Stimulated activated CD8-positive, alpha-beta memory T cell treated with anti-CD3 and anti-CD28 coated beads, Interleukin-7, amount 100 ng/mL, for 1 hour (primary cell): ENCODE measurements around the gene KRT35.
"Not testable (repeated sequence)": the region's sequence is repeated elsewhere in the genome, so short reads cannot be mapped to it uniquely, and the experiment has no call there.

Source experiments
- DNase-seq, 2 donors: peaks; one replicate each; pipeline ENCODE4 v3.0.0-alpha.2; 2020; ENCODE audit warnings: low read depth in 2 of 2

KRT35 gene

DNA sequence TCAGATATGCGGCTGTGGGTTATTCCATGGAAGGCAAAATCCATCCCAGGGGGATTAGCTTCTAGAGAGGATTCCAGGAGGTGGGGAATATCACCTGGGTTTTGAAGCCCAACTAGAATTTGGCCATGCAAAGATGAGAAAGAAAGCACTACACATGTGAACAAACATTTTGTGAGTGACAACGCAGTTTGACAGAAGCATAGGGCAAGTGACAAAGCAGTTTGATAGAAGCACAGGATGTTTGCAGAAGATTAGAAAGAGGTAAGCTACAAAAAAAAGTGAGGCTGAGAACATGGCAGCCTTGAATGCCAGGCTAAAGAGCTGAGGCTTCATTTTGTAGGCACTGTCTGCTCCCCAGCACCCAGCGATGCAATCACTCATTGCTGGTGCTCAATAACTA is 27.9 kb downstream of the KRT35 start:
- no peak for DNase-seq

DNA sequence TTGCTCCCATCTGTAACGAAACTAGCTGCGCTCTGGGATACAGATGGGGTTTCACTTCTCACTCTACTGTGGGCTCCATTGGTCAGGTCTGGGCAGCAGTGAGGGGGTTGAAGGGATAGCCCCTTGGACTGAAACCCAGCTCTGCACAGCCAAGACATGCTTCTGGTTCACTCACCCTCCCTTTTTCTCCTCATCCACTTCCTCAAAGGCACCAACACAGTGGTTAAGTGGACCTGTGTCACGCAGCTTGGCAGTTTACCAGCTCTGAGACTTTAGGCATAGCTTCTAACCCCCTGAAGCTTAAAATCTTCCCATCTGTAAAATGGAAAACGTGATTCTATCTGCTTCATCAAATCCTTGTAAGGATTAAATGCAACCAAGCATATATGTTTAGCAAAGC is 28.7 kb downstream of the KRT35 start:
- DNase-seq: no peak

DNA sequence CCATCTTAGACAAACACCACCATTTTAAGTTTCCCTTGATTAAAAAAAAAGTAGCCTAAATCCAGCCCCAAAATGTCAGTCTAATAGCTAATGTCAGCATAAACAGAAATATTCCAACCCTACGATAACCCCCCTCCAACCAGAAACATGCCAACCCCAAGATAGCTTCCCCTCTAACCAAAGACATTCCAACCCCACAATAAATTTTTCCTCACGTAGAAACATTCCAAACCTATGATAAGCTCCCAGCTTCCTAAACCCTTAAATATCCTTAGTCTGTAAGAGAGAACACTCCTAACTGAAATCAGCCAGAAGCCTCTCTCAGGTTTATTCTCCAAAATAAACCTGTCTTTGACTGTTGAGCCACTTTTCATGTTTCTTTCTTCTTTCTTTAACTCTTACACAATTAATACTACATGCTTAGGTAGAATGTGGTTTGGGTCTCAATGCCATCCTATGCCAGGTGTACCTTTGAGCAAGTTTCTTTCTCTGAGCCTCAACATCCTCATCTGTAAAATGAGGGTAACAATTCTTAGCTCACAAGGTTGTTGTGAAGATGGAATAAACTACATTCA is 29.7 kb downstream of the KRT35 start:
- no peak for DNase-seq

DNA sequence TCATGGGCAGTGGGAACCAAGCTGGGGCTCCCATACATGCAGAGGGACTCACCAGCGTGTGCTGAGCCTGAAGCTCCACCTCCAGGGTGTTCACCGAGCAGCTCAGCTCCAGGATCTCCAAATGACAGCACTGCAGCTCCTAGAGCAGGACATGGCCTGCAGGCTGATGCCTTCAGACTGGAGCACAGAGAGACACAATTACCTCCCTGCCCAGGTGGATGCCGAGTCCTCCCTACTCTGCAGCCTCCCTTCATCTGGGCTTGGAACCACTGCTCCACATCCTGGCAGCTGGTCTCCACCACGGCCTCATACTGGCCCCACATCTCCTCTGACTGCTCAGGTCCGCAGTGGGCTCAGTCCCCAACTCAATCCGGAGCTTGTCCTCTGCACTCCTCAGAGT is 31.9 kb downstream of the KRT35 start:
- DNase-seq: no peak

DNA sequence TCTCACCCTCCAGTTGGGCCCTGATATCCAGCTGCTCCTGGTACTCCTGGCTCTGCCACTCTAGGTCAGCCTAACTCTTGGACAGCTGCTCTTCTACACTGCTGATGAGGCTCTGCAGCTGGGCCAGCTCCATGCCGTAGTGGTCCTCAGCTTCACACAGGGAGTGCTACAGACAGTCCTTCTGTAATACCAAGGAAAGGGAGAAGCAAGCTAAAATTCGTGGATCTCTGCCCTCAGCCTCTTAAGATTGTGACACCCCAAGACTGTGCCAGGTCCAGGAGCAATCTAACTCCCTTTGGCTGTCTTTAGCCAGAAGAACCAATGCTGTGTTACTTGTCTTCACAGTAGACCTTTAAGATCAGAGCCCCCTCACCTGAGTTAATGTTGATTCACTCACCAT is 32.4 kb downstream of the KRT35 start:
- no peak for DNase-seq

DNA sequence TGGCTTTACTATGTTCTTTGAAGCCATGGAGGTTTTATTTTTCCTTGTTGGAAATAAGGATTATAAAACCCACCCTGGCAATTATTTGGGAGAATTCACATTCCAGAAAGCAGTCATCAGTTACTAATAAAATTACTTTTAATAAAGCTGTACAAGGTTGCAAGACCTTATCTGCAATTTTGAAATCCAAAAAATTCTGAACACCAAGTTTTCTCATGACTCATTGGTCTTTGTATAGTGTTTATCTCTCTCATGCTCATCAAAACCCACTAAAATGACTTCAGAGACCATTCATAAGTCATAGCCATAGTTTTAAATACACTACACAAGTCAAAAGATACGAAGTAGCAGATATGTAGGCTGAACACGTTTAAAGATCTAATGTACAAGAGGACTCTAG is 34.1 kb downstream of the KRT35 start:
- DNase-seq: no peak

DNA sequence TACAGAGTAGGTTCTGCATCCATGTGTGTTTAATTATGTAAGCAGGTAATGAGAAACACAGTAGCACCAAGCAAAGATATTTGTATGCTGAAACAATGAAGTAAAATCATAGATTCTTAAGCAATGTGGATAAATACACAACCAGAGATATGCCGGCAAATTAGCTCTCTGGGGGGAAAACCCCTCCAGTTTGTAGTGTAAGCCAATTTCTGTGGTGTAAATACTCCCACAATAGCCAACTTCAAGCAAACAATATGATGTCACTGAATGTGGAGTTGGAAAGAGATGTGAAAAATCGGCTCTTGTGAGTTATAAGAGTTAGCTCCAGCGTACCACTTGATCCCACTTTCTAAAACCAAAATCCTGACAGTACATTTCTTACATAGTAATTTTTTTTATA is 36.3 kb downstream of the KRT35 start:
- no peak for DNase-seq

DNA sequence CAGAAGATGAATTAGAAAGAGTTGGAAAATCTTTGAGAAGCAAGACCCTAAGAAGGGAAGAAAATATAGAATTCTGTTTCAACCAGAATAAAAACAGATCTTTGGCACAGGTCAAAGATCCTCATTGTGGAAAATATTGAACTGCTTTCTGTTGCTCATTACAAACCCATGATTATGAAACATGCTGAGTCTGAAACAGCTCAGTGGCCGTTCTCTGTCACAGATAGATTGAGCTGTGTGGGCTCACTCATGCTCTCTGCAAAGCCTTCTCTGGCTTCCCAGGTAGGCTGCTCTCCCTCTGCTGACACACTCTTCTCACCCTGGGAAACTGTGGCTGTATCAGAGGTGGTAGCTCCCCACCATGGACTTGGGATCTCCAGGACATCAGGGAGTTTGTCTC is 36.8 kb downstream of the KRT35 start:
- no peak for DNase-seq

DNA sequence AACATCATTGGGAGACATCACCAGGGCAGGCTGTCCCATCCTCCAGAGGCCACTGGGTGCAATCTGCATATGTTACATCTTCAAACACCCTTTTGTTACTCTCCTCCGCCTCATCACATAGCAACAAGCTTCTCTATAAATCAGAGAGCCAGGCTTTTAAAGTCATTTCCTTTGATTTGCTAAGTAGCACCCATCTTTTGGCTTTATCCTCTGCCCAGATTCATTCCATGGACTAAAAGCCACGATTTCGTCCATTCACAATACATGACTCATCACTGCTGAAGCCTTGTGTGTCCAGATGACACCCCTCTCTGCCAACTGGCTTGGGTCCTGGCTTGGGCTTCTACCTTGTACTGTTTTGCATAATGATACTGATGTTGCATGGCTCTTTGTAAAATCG is 38.2 kb downstream of the KRT35 start:
- DNase-seq: no peak

DNA sequence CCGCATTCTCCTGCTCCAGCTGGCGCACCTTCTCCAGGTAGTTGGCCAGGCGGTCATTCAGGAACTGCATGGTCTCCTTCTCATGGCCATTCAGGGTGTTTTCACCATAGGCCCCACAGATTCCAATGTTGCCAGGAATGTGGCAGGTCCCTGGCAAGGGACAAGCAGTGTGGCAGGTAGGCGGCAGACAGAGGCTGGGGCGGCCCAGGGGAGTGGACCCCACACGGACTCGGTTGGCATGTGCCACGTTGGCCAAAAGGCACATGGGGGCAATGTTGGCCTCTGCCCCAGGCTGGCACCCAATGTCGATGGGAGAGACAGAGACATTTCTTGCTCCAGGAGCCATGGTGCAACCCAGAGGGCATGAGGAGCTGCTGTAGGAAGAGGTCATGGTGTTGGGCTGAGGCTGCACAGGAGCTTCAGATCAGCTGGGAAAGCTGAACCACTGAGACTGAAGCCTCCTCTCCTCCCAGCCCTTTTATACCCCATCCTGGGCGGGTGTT is 40.4 kb downstream of the KRT35 start, which contains the start of gene KRT38:
KRT38 (minus strand) TSS at position 453 of the 503 bp plus-strand sequence; CDS start at position 391, 62 bp downstream.
- DNase-seq: no peak

DNA sequence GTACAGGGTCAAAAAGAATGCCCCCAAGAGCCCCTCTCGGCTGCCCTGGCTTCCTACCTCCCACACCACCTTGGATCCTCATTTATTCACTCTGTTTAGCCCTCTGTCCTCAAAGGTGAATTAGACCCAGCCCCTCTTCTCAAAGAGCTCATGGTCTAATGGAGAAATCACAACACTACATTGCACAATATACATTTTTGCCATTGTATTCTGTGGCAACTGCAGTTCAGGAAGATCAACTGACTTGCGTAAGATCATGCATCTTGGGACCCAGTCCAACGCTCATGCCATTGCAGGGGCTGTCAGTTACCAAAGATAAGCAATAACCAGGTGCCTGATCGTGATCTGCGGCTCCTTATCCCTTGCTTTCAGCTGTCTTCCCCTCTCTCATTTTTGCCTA is 41.6 kb downstream of the KRT35 start:
- no peak for DNase-seq

DNA sequence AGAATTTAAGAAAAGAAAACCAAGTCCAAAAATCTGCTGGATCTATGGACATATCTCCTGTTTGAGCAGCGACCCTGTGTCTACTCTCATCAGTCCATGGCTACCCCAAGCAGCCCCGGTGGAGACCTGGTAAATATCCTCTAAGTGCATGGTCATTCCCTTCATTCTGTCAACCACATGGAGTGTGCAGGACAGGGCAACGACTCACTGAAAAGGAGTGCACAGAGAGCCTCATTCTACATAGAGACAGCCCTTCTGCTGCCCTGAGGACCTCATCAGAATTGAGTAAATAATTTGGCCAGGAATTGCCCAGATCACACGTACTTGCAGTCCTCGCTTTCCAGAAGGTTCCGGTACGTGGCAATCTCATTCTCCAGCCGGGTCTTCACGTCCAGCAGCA is 43.2 kb downstream of the KRT35 start:
- DNase-seq: no peak

DNA sequence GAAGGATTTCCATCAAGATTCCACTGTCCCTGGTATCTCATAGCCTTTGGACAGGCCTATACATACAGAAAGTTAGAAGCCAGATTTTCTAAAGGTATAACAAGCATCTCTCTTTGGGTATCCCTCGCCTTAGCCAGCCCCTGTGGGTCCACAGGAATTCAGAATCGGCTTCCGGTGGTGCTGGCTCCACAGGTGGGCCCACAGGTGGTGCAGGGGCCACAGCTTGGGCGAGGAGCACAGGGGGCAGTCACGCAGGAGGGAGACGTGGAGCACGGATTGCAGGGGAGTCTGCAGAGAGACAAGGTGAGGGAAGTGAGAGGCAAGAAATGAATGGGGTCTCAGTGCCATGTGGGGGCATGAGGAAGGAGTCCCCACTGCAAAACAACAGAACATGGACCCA is 43.7 kb downstream of the KRT35 start:
- no peak for DNase-seq

DNA sequence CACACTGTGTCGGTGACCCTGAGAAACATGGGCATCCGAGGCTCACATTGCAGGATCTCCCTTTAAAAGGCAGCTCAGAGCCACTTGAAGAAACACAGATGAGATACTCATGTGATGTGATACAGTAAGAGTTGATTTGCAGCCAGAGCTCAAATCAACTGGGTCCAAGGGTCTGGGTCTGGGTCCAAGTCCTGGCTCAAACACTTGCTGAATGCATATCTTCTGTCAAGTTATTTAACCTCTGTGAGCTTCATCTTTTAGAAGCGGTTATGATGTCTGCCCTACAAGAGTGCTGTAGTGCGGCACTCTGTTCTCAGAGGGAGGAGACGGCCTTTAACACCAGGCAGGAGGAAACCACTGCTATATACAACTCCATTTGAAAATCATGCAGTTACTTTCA is 46.5 kb downstream of the KRT35 start:
- no peak for DNase-seq

DNA sequence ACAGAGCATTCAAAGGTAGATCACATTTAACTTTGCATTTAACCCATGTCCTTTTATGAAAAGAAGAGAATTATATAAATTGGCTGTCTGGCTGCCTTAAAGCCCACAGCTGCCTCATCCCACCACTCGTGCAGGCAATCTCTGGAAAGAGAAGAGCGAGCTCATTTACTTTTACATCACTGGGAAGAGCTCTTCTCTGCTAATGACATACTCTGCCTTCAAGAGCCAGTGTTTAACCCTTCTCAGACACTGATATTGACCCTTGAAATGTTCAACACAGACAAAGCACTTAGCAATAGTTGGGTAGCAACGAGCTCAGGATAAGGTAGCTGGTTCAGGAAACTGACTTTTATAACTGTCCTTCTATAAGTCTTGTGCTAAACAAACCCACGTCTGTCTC is 46.9 kb downstream of the KRT35 start:
- no peak for DNase-seq

DNA sequence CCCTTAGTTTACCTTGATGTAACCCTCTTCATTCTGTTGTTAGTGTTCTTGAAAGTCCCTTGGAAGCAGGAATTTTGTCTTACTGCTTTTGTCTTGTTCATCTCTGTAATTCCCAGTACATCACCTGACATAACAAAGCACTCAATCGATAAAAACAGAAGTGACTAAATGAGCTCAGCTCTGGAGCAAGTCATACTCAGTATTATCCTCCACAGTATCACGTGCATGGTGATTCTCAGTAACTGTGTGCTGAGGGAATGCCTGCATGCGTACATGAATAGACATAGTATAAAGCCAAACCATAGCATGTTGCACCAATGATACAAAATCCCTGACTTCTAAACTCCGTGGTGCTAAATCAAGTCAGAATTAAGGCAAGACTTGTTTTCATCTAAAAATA is 47.4 kb downstream of the KRT35 start:
- DNase-seq: no peak

DNA sequence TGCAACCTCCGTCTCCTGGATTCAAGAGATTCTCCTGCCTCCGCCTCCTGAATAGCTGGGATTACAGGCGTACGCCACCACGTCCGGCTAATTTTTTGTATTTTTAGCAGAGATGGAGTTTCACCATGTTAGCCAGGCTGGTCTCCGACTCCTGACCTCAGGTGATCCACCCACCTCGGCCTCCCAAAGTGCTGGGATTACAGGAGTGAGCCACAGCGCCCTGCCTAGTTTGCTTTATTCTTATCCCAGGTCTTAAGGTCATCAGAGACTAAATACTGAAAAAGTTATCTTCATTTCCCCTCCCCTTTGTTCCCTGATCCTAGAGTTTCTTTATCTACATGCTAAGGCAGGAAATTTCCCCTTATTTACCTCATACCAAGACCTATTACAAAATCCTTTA is 50.6 kb downstream of the KRT35 start:
- DNase-seq: not testable (repeated sequence)

DNA sequence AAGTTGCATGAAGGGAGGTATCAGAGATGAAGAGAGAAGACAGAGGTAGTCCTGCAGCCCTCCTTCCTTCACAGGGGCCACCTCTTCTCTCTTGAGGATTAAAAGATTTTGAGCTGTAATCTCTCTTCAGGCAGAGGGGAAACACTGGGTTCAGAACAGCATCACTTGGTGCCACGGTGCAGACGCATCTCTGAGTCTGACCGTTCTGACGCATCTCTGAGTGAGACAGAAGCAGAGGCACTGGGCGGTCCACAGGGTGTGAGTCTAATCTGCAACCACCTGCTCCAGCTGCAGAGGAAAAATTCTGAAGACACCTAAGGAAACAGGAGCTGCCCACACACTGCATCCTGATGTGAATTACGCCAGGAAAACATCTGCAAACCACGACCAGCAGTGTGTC is 51.3 kb downstream of the KRT35 start:
- DNase-seq: no peak

DNA sequence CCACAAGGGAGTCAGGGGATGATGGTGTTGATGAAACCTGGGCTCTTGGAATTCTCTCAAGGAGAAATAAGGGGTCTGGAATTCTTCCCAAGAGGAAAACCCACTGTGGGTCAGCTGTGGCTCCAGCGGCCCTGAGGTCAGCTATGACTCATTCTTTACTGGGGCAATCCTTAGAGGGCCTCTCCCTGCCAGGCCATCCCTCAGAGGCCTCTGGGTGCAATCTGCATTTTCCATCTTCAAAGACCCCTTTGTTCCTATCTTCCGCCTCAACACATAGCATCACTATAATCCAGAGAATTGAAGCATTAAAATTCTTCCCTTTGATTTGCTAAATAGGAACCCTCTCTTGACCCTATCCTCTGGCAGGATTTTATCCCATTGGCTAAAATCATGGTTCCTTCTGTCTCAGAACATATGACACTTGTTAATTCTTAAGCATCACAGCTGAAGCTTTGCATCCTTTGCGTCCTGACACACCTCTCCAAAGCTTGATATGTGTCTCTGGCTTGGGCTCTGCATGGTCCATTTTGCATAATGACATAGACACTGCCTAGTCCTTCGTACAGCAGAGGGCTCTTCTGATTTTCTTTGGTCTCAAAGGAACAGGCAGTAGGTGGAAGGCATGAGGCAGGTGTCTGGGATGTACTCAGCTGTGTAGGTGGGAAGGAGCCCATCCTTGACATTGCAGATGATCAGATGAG is 52.2 kb downstream of the KRT35 start:
- DNase-seq: no peak
